Left lung (tissue), 10 donors: ENCODE results near the gene OOSP4B. TPM values are rescaled to one million over a fixed set of nuclear protein-coding genes. Genes with fewer than 3 reads are reported as not detected.
A peak's percentile ranks its signal among the peaks of the same experiment; 100 is the strongest.
"Not testable (repeated sequence)": the region's sequence is repeated elsewhere in the genome, so short reads cannot be mapped to it uniquely, and the experiment has no call there.

ENCODE experiments used
- ATAC-seq: fragments of 200-7000 bp; cut with Tn5 transposase; one replicate; pipeline ENCODE4 v1.9.1; 2020; ENCODE audit warnings: moderate library complexity
- DNase-seq, 4 donors: peaks; one replicate each; pipeline ENCODE4 v3.0.0-alpha.2; 2013 to 2020
- H3K27ac ChIP-seq, 2 donors: fragments of 200-600 bp; sonication (generic) in 1 of 2; one replicate each; pipeline versions ENCODE4 v1.5.0 to v1.8.0; 2020 to 2021
- H3K27me3 ChIP-seq, 2 donors: fragments of 200-600 bp; sonication (generic) in 1 of 2; one replicate each; pipeline versions ENCODE4 v1.5.0 to v1.8.0; 2020 to 2021
- H3K36me3 ChIP-seq, 2 donors: fragments of 200-600 bp; sonication (generic) in 1 of 2; one replicate each; pipeline versions ENCODE4 v1.5.0 to v1.8.0; 2020 to 2021
- H3K4me1 ChIP-seq, 2 donors: fragments of 200-600 bp; one replicate each; pipeline ENCODE4 v1.8.0; 2021
- H3K4me3 ChIP-seq, 2 donors: fragments of 200-600 bp; sonication (generic) in 1 of 2; one replicate each; pipeline versions ENCODE4 v1.5.0 to v1.8.0; 2020 to 2021; ENCODE audit warnings: mild to moderate bottlenecking in 1 of 2
- H3K9me3 ChIP-seq, 2 donors: fragments of 200-600 bp; sonication (generic) in 1 of 2; one replicate each; pipeline versions ENCODE4 v1.5.0 to v1.8.0; 2020 to 2021
- CTCF ChIP-seq, 2 donors: fragments of 200-600 bp; sonication (generic) in 1 of 2; IDR thresholded peaks; one replicate each; pipeline versions ENCODE4 v1.5.0 to v1.8.0; 2021; ENCODE audit warnings: antibody characterized with exemption in 2 of 2
- intact Hi-C, 2 donors: fragments of 100-400 bp; cut with DNase I; formaldehyde crosslinking; loops; one replicate each; pipeline versions ENCODE4 v1.11.2 to v1.14.2; 2022
- polyA plus RNA-seq, 6 donors: library from polyadenylated mRNA; unstranded; fragments of 120-200 nt; gene quantifications; one replicate each; pipeline ENCODE4 v1.2.1, GENCODE V29; 2013; ENCODE audit not compliant: insufficient read length in 6 of 6
- total RNA-seq, 2 donors: library from RNA; stranded (reverse); fragmentation: NEBNext Ultra II Directional; extraction: Animal tissue kit (Norgen Biotek cat#: 25700); gene quantifications; one replicate each; pipeline ENCODE4 v1.2.1, GENCODE V29; 2021
- donor health status: DM: no; HTN: yes; CAD: no.
- donor health status: DM: no; HTN: no; CAD: no.

Gene OOSP4B
- total and polyA plus RNA-seq, 8 donors, result not detected

- H3K4me3 ChIP-seq, result no peak overlapping the region
- intact Hi-C loops, result no loop called here
- H3K9me3 ChIP-seq, result no peaks in the 10 kb centered on the region
- no peak overlapping the region for H3K27ac ChIP-seq
- DNase-seq (no peak), ATAC-seq (no peak)
- H3K36me3 ChIP-seq, result no peaks in the 10 kb centered on the region
- TF ChIP-seq CTCF (IDR thresholded peaks at IDR 0.05), result no peak
- no peaks in the 10 kb centered on the region for H3K27me3 ChIP-seq
- no peaks in the 10 kb centered on the region for H3K4me1 ChIP-seq
These were observed 17.3 kb upstream of the OOSP4B start for GRCh38 chr11:59999691-60000090.

- no peak overlapping the region for H3K27ac ChIP-seq
- no peaks in the 10 kb centered on the region for H3K36me3 ChIP-seq
- no peak for TF ChIP-seq CTCF (IDR thresholded peaks at IDR 0.05)
- ATAC-seq, result no peak
- no peaks in the 10 kb centered on the region for H3K27me3 ChIP-seq
- no peaks in the 10 kb centered on the region for H3K4me1 ChIP-seq
- H3K9me3 ChIP-seq, result no peaks in the 10 kb centered on the region
- no peak overlapping the region for H3K4me3 ChIP-seq
- intact Hi-C loops, result no loop called here
- DNase-seq, result no peak
These were observed 13.3 kb upstream of the OOSP4B start for GRCh38 chr11:60003729-60004128.

- Histone ChIP-seq H3K27me3 (no peaks in the 10 kb centered on the region), H3K4me3 (no peak overlapping the region), H3K4me1 (no peaks in the 10 kb centered on the region), H3K9me3 (no peaks in the 10 kb centered on the region), H3K36me3 (no peaks in the 10 kb centered on the region), H3K27ac (no peak overlapping the region)
- DNase-seq (no peak), ATAC-seq (no peak)
- intact Hi-C loops, result no loop called here
- no peak for TF ChIP-seq CTCF (IDR thresholded peaks at IDR 0.05)
These were observed 11.6 kb upstream of the OOSP4B start for GRCh38 chr11:60005360-60005759.

- DNase-seq, result no peak
- Histone ChIP-seq H3K4me1 (no peaks in the 10 kb centered on the region), H3K36me3 (no peaks in the 10 kb centered on the region), H3K27me3 (no peaks in the 10 kb centered on the region), H3K4me3 (no peak overlapping the region), H3K27ac (no peak overlapping the region), H3K9me3 (peaks cover 0 to 4% of the 10 kb centered on the region in 2 donors)
- intact Hi-C loops, result no loop called here
- TF ChIP-seq CTCF (IDR thresholded peaks at IDR 0.05), result no peak
- ATAC-seq, result no peak
These were observed 1.1 kb downstream of the OOSP4B start for GRCh38 chr11:60018058-60018457.

GRCh38 chr11:60020376-60020775 lies 3.4 kb downstream of the OOSP4B start:
- H3K4me1 ChIP-seq, H3K27me3 ChIP-seq, H3K27ac ChIP-seq, ATAC-seq, intact Hi-C loops, H3K36me3 ChIP-seq, H3K9me3 ChIP-seq, H3K4me3 ChIP-seq: not testable (repeated sequence)
- peak in 1 of 4 donors; percentile 67 for DNase-seq

- no peak for ATAC-seq
- H3K9me3 ChIP-seq, result no peaks in the 10 kb centered on the region
- H3K27me3 ChIP-seq, result no peaks in the 10 kb centered on the region
- no peak for TF ChIP-seq CTCF (IDR thresholded peaks at IDR 0.05)
- intact Hi-C loops, result no loop called here
- no peaks in the 10 kb centered on the region for H3K4me1 ChIP-seq
- H3K36me3 ChIP-seq, result no peaks in the 10 kb centered on the region
- no peak for DNase-seq
- H3K27ac ChIP-seq, result no peak overlapping the region
- no peak overlapping the region for H3K4me3 ChIP-seq
These were observed 12.1 kb downstream of the OOSP4B start for GRCh38 chr11:60029015-60029632.
